ACC112 (cell line): ENCODE results near the gene HIPK1.

ENCODE experiments used
- H2AFZ ChIP-seq: fragments of 200-600 bp; sonication (generic); one replicate; pipeline ENCODE4 v1.6.0; 2017; ENCODE audit warnings: antibody characterized with exemption, low read length; ENCODE audit not compliant: unreplicated experiment
- H3K27ac ChIP-seq: fragments of 200-600 bp; sonication (generic); 2 replicates; pipeline ENCODE4 v1.5.1; 2014; ENCODE audit warnings: low read depth, mild to moderate bottlenecking, antibody characterized with exemption, low read length, moderate library complexity
- H3K27me3 ChIP-seq: fragments of 200-600 bp; sonication (generic); 2 replicates; pipeline ENCODE4 v1.6.1; 2014; ENCODE audit warnings: mild to moderate bottlenecking, antibody characterized with exemption, low read length, moderate library complexity, mixed read lengths; ENCODE audit not compliant: insufficient read depth
- H3K36me3 ChIP-seq: fragments of 200-600 bp; sonication (generic); 2 replicates; pipeline ENCODE4 v1.6.1; 2016; ENCODE audit warnings: mild to moderate bottlenecking, antibody characterized with exemption, low read length, moderate library complexity, mixed read lengths; ENCODE audit not compliant: insufficient read depth
- H3K4me1 ChIP-seq: fragments of 200-600 bp; sonication (generic); one replicate; pipeline ENCODE4 v1.6.1; 2016; ENCODE audit warnings: low read length, mixed read lengths; ENCODE audit not compliant: insufficient read depth, unreplicated experiment, control insufficient read depth
- H3K4me3 ChIP-seq: fragments of 200-600 bp; sonication (generic); 2 replicates; pipeline ENCODE4 v1.5.1; 2014; ENCODE audit warnings: mild to moderate bottlenecking, low read depth, low read length
- H3K79me2 ChIP-seq: fragments of 200-600 bp; sonication (generic); one replicate; pipeline ENCODE4 v1.6.0; 2016; ENCODE audit warnings: low read length; ENCODE audit not compliant: control insufficient read depth, unreplicated experiment, insufficient read depth

The HIPK1 gene

DNA sequence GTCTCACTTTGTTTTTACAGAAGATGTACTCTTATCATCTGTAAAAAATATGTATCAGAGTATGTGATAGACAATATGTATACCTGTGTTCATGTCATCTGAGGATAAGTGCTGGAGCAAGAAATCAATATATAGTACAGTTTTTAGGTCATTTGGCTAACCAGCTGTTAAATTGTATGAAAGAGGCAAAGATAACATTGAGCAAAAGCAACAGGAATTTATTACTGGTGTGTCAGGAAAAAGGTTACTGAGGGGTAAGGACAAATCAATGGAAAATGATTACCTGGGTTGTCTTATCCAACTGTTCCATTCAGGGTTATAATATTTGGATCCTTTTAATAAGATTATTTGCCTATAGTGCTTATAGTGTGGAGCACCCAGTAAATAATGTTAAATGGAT, 4.9 kb downstream of the HIPK1 start:
- no peak overlapping the region for H2AFZ ChIP-seq
- H3K79me2 ChIP-seq, result peaks cover 90% of the 10 kb centered on the region
- no peak overlapping the region for H3K4me3 ChIP-seq
- no peaks in the 10 kb centered on the region for H3K27me3 ChIP-seq
- peaks cover 22% of the 10 kb centered on the region for H3K4me1 ChIP-seq
- H3K36me3 ChIP-seq, result no peaks in the 10 kb centered on the region
- no peak overlapping the region for H3K27ac ChIP-seq

DNA sequence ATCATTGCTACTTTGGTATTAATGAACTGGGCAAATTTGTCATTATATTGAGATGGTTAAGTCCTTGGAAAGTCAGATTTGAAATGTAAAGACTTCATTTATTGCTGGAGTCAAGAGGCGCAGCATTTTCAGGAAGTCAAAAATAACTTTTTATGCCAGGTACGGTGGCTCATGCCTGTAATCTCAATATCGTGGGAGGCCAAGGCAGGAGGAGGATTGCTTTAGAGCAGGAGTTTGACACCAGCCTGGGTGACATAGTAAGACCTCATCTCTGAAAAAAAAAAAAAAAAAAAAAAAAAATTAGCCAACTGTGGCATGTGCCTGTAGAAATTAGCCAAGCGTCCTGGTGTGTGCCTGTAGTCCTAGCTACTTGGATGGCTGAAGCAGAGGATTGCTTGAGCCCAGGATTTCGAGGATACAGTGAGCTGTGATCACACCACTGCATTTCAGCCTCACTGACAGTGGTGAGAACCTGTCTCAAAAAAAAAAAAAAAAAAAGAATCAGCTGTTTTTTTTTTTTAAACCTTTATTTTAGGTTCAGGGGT, 5.5 kb downstream of the HIPK1 start:
- Histone ChIP-seq H3K27me3 (no peaks in the 10 kb centered on the region), H3K79me2 (peaks cover 96% of the 10 kb centered on the region), H2AFZ (no peak overlapping the region), H3K4me3 (no peak overlapping the region), H3K27ac (no peak overlapping the region), H3K36me3 (no peaks in the 10 kb centered on the region), H3K4me1 (peaks cover 22% of the 10 kb centered on the region)

DNA sequence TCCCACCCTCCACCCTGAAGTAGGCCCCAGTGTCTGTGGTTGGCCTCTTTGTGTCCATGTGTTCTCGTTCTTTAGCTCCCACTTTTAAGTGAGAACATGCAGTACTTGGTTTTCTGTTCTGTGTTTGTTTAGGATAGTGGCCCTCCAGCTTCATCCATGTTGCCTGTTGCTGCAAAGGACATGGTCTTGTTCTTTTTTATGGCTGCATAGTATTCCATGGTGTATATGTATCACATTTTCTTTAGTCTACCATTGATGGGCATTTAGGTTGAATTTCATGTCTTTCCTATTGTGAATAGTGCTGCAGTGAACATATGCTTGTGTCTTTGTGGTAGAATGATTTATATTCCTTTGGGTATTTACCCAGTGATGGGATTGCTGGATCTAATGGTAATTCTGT, 6.1 kb downstream of the HIPK1 start:
- no peak overlapping the region for H3K27ac ChIP-seq
- peaks cover 22% of the 10 kb centered on the region for H3K4me1 ChIP-seq
- H3K36me3 ChIP-seq, result 0 out of 2 replicates have a peak, but pooled peaks cover under 1% of the 10 kb centered on the region
- H3K27me3 ChIP-seq, result no peaks in the 10 kb centered on the region
- no peak overlapping the region for H3K4me3 ChIP-seq
- H3K79me2 ChIP-seq, result peaks cover 95% of the 10 kb centered on the region
- no peak overlapping the region for H2AFZ ChIP-seq

DNA sequence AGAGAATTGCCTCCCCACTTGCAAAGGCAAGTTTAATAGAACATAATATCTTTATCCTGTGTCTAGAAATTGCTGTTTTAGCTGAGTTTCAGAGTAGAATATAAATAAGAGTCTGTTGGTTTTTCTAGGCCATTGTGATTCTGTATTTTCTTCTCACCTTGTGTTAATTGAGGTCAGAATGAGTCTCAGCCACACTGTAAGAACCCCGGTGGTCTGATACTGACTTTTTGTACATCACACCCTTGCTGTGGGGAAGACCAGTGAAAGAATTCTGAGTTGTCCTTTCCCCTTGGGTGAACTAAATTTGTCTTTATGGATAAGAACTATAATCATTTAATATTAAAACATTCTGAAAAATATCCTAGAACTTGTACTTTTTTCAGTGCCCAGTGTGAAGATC, 6.8 kb downstream of the HIPK1 start:
- no peak overlapping the region for H3K27ac ChIP-seq
- no peaks in the 10 kb centered on the region for H3K27me3 ChIP-seq
- H3K4me3 ChIP-seq, result no peak overlapping the region
- H3K36me3 ChIP-seq, result peaks cover 8% of the 10 kb centered on the region
- no peak overlapping the region for H2AFZ ChIP-seq
- peaks cover 95% of the 10 kb centered on the region for H3K79me2 ChIP-seq
- peaks cover 22% of the 10 kb centered on the region for H3K4me1 ChIP-seq

DNA sequence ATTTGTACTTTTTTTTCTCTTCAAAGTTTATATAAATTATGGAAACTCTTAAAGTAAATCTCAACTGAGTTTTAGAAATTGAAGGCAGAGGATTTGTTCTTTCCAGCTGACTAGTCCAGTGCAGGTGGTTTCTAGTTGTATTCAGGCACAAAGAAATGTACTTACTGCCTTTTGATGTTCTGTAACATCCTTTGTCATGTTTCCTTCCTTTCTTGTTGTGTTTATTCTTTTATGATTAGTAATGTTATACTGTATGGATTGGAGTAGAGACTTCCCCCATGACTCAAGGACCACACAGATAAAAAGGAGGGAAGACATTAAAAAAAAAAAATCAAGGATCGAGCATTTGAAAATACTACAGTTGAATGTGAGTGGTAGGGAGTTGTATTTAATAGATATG, 8.0 kb downstream of the HIPK1 start:
- Histone ChIP-seq H2AFZ (no peak overlapping the region), H3K27ac (no peak overlapping the region), H3K79me2 (peaks cover 89% of the 10 kb centered on the region), H3K27me3 (no peaks in the 10 kb centered on the region), H3K4me1 (peaks cover 15% of the 10 kb centered on the region), H3K36me3 (peaks cover 15% of the 10 kb centered on the region), H3K4me3 (no peak overlapping the region)

DNA sequence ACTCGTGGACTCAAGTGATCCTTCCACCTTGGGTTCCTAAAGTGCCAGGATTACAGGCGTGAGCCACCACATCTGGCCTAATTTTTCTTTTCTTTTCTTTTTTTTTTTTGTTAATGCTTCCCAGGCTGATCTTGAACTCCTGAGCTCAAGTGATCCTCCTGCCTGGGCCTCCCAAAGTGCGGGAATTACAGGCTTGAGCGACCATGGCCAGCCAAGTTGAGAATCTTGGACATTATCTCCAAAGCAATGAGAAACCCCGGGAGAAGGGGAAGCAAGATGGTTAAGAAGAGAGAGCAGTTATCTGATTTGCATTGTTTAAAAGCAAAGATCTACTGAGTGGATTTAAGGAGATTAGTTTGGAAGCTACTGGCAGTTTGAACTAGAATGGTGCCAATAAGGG, 9.1 kb downstream of the HIPK1 start:
- Histone ChIP-seq H3K27ac (no peak overlapping the region), H3K4me3 (no peak overlapping the region), H3K4me1 (peaks cover 13% of the 10 kb centered on the region), H3K27me3 (no peaks in the 10 kb centered on the region), H3K36me3 (peaks cover 20% of the 10 kb centered on the region), H2AFZ (no peak overlapping the region), H3K79me2 (peaks cover 81% of the 10 kb centered on the region)

DNA sequence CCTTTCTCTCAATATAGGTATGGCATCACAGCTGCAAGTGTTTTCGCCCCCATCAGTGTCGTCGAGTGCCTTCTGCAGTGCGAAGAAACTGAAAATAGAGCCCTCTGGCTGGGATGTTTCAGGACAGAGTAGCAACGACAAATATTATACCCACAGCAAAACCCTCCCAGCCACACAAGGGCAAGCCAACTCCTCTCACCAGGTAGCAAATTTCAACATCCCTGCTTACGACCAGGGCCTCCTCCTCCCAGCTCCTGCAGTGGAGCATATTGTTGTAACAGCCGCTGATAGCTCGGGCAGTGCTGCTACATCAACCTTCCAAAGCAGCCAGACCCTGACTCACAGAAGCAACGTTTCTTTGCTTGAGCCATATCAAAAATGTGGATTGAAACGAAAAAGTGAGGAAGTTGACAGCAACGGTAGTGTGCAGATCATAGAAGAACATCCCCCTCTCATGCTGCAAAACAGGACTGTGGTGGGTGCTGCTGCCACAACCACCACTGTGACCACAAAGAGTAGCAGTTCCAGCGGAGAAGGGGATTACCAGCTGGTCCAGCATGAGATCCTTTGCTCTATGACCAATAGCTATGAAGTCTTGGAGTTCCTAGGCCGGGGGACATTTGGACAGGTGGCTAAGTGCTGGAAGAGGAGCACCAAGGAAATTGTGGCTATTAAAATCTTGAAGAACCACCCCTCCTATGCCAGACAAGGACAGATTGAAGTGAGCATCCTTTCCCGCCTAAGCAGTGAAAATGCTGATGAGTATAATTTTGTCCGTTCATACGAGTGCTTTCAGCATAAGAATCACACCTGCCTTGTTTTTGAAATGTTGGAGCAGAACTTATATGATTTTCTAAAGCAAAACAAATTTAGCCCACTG, 11.5 kb downstream of the HIPK1 start:
- no peak overlapping the region for H2AFZ ChIP-seq
- H3K4me1 ChIP-seq, result peaks cover 13% of the 10 kb centered on the region
- no peak overlapping the region for H3K4me3 ChIP-seq
- peaks cover 27% of the 10 kb centered on the region for H3K36me3 ChIP-seq
- H3K27me3 ChIP-seq, result no peaks in the 10 kb centered on the region
- no peak overlapping the region for H3K27ac ChIP-seq
- H3K79me2 ChIP-seq, result peaks cover 70% of the 10 kb centered on the region

DNA sequence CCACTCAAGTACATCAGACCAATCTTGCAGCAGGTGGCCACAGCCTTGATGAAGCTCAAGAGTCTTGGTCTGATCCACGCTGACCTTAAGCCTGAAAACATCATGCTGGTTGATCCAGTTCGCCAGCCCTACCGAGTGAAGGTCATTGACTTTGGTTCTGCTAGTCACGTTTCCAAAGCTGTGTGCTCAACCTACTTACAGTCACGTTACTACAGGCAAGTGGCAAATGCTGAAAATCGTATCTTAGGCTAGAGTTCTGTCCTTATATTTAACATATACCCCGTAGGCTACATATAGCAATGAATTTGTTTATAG, 12.1 kb downstream of the HIPK1 start:
- Histone ChIP-seq H3K36me3 (peaks cover 27% of the 10 kb centered on the region), H2AFZ (no peak overlapping the region), H3K4me3 (no peak overlapping the region), H3K4me1 (peaks cover 13% of the 10 kb centered on the region), H3K79me2 (peaks cover 71% of the 10 kb centered on the region), H3K27me3 (no peaks in the 10 kb centered on the region), H3K27ac (no peak overlapping the region)

DNA sequence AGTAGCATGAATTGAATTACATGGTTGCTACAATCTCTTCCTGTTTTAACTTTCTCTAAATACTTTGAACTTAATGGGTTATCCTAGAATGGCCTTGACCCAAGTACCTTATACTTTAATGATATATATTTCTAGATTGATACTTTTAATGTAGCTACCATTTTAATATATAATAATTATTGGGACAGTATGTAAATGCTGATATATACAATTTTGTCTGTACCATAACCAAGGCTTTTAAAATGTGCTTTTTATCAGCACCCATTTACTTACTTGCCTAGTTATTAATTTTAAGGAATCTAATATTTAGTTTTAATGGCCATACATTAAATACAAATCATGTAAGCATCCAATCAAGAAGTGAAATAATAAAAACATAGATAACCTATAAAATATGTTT, 13.4 kb downstream of the HIPK1 start:
- no peak overlapping the region for H2AFZ ChIP-seq
- H3K27ac ChIP-seq, result no peak overlapping the region
- H3K27me3 ChIP-seq, result no peaks in the 10 kb centered on the region
- H3K4me1 ChIP-seq, result peaks cover 11% of the 10 kb centered on the region
- peaks cover 71% of the 10 kb centered on the region for H3K79me2 ChIP-seq
- H3K36me3 ChIP-seq, result peaks cover 27% of the 10 kb centered on the region
- H3K4me3 ChIP-seq, result no peak overlapping the region

DNA sequence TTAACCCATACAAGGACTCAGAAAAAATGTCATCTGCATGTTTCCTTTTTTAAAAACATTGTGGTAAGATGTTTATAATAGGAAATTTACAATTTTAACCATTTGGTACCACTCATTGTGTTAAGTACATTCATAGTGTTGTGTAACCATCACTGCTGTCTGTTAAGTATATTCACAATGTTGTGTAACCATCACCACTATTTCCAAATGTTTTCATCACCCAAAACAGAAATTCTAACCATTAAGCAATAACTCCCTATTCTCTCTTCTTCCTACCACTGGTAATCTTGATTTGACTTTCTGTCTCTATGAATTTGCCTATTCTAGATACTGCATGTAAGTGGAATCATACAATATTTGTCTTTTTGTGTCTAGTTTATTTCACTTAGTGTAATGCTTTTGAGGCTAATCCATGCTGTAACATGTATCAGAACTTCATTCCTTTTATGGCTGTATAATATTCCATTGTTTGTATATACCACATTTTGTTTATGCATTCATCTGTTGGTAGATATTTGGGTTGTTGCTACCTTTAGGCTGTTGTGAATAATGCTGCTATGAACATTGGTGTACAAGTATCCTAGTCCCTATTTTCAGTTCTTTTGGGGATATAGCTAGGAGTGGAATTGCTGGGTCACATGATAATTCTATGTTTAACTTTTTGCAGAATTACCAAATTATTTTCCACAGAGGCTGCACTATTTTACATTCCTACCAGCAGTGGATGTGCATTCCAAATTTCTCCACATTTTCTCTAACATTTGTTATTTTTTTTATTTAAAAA, 14.1 kb downstream of the HIPK1 start:
- Histone ChIP-seq H3K4me3 (no peak overlapping the region), H3K27ac (no peak overlapping the region), H3K36me3 (peaks cover 27% of the 10 kb centered on the region), H2AFZ (no peak overlapping the region), H3K79me2 (peaks cover 67% of the 10 kb centered on the region), H3K4me1 (peaks cover 16% of the 10 kb centered on the region), H3K27me3 (no peaks in the 10 kb centered on the region)
